PC-9 (cell line): ENCODE results near the gene SLC43A3. TPM values are rescaled to one million over a fixed set of nuclear protein-coding genes. Genes with fewer than 3 reads are reported as not detected.

Experiments used
- BruUV-seq: library from RNA; stranded (reverse); fragments of 400-500 nt; replicated peaks from 2 replicates; lab custom pipeline; 2021; lab: Mats Ljungman, UMichigan
- CTCF ChIA-PET: fragments of 300-600 bp; sonication (Branson Sonifier 250); formaldehyde crosslinking; loops from one replicate; lab custom pipeline; 2022; ENCODE audit warnings: antibody characterized with exemption; lab: Charles Lee
- POLR2A ChIA-PET: fragments of 300-600 bp; sonication (Branson Sonifier 250); formaldehyde crosslinking; loops from one replicate; lab custom pipeline; 2022; ENCODE audit warnings: antibody characterized with exemption; ENCODE audit not compliant: unreplicated experiment; lab: Charles Lee
- DNase-seq, 2 experiments: peaks; one replicate each; pipeline versions ENCODE4 v3.0.0 to v3.0.0-alpha.2; 2015 to 2022; ENCODE audit warnings: mixed read lengths in 1 of 2
- H2AFZ ChIP-seq: fragments of 200-600 bp; sonication (generic); 2 replicates; pipeline ENCODE4 v1.8.1; 2017; ENCODE audit warnings: antibody characterized with exemption
- H3F3A ChIP-seq: fragments of 200-600 bp; sonication (generic); 2 replicates; pipeline ENCODE4 v1.8.1; 2017; ENCODE audit warnings: antibody characterized with exemption, mild to moderate bottlenecking, low read depth; ENCODE audit not compliant: insufficient read depth
- H3K27ac ChIP-seq: fragments of 200-600 bp; sonication (generic); 2 replicates; pipeline ENCODE4 v1.6.1; 2016; ENCODE audit warnings: mixed run types
- H3K27me3 ChIP-seq: fragments of 200-600 bp; sonication (generic); 2 replicates; pipeline ENCODE4 v1.6.1; 2016; ENCODE audit warnings: low read depth, mixed run types; ENCODE audit not compliant: insufficient read depth
- H3K36me3 ChIP-seq: fragments of 200-600 bp; sonication (generic); 2 replicates; pipeline ENCODE4 v1.6.1; 2016; ENCODE audit warnings: low read depth, mixed run types
- H3K4me1 ChIP-seq: fragments of 200-600 bp; sonication (generic); replicated peaks from 2 replicates; pipeline ENCODE4 v1.6.1; 2016; ENCODE audit warnings: mixed run types; ENCODE audit not compliant: insufficient read depth
- H3K4me2 ChIP-seq: fragments of 200-600 bp; sonication (generic); 2 replicates; pipeline ENCODE4 v1.6.1; 2017; ENCODE audit warnings: mixed run types
- H3K4me3 ChIP-seq: fragments of 200-600 bp; sonication (generic); 2 replicates; pipeline ENCODE4 v1.6.1; 2016; ENCODE audit warnings: mixed run types
- H3K79me2 ChIP-seq: fragments of 200-600 bp; sonication (generic); 2 replicates; pipeline ENCODE4 v1.6.1; 2017; ENCODE audit warnings: low read depth, mixed run types
- H3K9me2 ChIP-seq: fragments of 200-600 bp; sonication (generic); 2 replicates; pipeline ENCODE4 v1.8.1; 2017; ENCODE audit warnings: mild to moderate bottlenecking; ENCODE audit not compliant: insufficient read depth
- H3K9me3 ChIP-seq: fragments of 200-600 bp; sonication (generic); 2 replicates; pipeline ENCODE4 v1.8.1; 2016; ENCODE audit warnings: low read depth; ENCODE audit not compliant: insufficient read depth
- H4K20me1 ChIP-seq: fragments of 200-600 bp; sonication (generic); 2 replicates; pipeline ENCODE4 v1.8.1; 2017; ENCODE audit not compliant: insufficient read depth
- EZH2 ChIP-seq: fragments of 200-600 bp; sonication (generic); IDR thresholded peaks from 2 replicates; pipeline ENCODE4 v1.8.0; 2017; ENCODE audit warnings: antibody characterized with exemption, low read depth
- intact Hi-C: fragments of 100-400 bp; cut with micrococcal nuclease; formaldehyde crosslinking; loops from one replicate; pipeline ENCODE4 v1.10.0; 2022; ENCODE audit not compliant: unreplicated experiment
- total RNA-seq: library from RNA; stranded (reverse); gene quantifications from 2 replicates; pipeline ENCODE4 v1.2.3, GENCODE V29; 2021
- TF ChIP-seq, protein P1 (sequence below): fragments of 200-600 bp; sonication (generic); conservative IDR thresholded peaks from 2 replicates; pipeline ENCODE4 v1.6.1; 2017; ENCODE audit warnings: mixed run types, antibody characterized with exemption, mild to moderate bottlenecking, moderate library complexity

Gene SLC43A3
- total RNA-seq, 1 experiment from 2014 or later = 41.3 TPM

GRCh38 chr11:57378186-57378585, 48.7 kb downstream of the SLC43A3 start:
- Histone ChIP-seq H3K27me3 (peaks cover 59% of the 10 kb centered on the region), H3K4me2 (no peak overlapping the region), H3K79me2 (no peaks in the 10 kb centered on the region), H3K27ac (no peak overlapping the region), H3F3A (no peaks in the 10 kb centered on the region), H3K9me3 (no peaks in the 10 kb centered on the region), H3K9me2 (no peaks in the 10 kb centered on the region), H4K20me1 (no peaks in the 10 kb centered on the region), H3K36me3 (no peaks in the 10 kb centered on the region), H2AFZ (no peak overlapping the region), H3K4me1 (no peaks in the 10 kb centered on the region), H3K4me3 (no peak overlapping the region)
- DNase-seq = no peak
- POLR2A ChIA-PET = no interaction called here
- intact Hi-C loops = no loop called here
- no TSS peak for BruUV-seq
- CTCF ChIA-PET = interaction anchor here (0.6 kb wide), 1 partner anchor 537 kb away, joined by 3 read pairs; no protein-coding TSS in a partner anchor
- no peak for TF ChIP-seq EZH2
- TF ChIP-seq, protein P1, sequence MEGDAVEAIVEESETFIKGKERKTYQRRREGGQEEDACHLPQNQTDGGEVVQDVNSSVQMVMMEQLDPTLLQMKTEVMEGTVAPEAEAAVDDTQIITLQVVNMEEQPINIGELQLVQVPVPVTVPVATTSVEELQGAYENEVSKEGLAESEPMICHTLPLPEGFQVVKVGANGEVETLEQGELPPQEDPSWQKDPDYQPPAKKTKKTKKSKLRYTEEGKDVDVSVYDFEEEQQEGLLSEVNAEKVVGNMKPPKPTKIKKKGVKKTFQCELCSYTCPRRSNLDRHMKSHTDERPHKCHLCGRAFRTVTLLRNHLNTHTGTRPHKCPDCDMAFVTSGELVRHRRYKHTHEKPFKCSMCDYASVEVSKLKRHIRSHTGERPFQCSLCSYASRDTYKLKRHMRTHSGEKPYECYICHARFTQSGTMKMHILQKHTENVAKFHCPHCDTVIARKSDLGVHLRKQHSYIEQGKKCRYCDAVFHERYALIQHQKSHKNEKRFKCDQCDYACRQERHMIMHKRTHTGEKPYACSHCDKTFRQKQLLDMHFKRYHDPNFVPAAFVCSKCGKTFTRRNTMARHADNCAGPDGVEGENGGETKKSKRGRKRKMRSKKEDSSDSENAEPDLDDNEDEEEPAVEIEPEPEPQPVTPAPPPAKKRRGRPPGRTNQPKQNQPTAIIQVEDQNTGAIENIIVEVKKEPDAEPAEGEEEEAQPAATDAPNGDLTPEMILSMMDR = no peak

DNA sequence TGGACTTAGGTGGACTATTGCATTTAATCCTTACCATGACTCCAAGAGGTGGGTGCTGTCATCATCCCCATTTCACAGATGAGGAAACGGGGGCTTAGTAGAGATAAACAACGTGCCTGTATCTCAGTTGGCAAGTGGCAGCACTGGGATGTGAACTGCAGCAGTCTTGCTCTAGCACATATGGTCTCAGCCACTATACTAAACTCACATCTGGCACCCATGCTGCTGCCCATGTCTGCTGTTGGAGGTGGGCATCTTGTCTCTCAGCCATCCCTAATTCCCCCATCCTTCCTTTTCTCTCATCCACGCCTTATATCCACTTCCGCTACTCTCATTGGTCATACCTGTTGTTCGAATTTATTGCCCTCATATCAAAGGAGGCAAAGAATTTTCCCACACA, 49.8 kb downstream of the SLC43A3 start:
- intact Hi-C loops = no loop called here
- Histone ChIP-seq H3K4me2 (no peak overlapping the region), H3K36me3 (no peaks in the 10 kb centered on the region), H3K9me2 (no peaks in the 10 kb centered on the region), H3F3A (no peaks in the 10 kb centered on the region), H3K4me1 (no peaks in the 10 kb centered on the region), H4K20me1 (no peaks in the 10 kb centered on the region), H3K9me3 (no peaks in the 10 kb centered on the region), H3K27ac (no peak overlapping the region), H3K27me3 (peaks cover 48% of the 10 kb centered on the region), H3K79me2 (no peaks in the 10 kb centered on the region), H2AFZ (no peak overlapping the region), H3K4me3 (no peak overlapping the region)
- CTCF ChIA-PET = no interaction called here
- no TSS peak for BruUV-seq
- TF ChIP-seq EZH2 = no peak
- TF ChIP-seq, protein P1 = no peak
- POLR2A ChIA-PET = no interaction called here
- no peak for DNase-seq

DNA sequence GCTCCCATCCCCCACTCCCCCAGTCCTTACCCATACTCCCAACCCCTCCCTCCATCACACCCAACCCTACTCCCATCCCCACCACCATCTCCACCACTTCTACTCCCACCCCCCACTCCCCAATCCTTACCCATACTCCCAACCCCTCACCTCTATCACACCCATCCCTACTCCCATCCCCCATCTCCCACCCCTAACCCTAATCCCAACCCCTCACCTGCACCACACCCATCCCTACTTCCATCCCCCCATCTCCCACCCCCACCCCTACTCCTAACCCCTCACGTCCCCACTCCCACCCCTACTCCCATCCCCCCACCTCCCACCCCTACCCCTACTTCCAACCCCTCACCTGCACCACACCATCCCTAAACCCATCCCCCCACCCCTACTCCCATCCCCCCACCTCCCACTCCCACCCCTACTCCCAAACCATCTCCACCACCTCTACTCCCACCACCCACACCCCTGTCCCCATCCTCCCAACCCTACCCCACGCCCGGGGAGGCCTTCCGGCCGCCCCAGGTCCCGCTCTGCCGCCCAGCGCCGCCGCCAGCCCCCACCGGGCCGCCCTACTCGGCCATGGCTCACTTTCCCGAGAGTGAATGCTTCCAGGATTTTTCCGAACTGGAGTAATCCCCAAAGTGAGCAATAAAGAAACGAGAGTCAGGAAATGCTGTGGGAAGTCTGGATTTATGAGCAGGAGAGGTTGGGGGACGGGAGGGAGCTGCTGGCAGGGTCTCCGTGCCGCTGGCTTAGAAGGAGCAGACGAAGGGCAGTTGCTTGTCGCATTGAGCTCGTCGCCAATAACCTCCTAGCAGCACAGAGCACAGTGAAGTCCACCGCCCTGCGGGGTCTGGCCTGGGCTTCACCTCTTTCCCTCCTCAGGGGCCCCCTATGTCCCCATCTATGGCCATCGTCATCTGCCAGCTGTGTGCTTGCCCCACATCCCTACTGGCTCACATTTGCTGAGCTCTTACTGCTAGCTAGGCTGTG, 50.5 kb downstream of the SLC43A3 start:
- Histone ChIP-seq H2AFZ (no peak overlapping the region), H3K9me2 (no peaks in the 10 kb centered on the region), H3K27me3 (peaks cover 44% of the 10 kb centered on the region), H3F3A (no peaks in the 10 kb centered on the region), H4K20me1 (no peaks in the 10 kb centered on the region), H3K9me3 (no peaks in the 10 kb centered on the region), H3K27ac (no peak overlapping the region), H3K4me3 (no peak overlapping the region), H3K36me3 (no peaks in the 10 kb centered on the region), H3K4me2 (no peak overlapping the region), H3K4me1 (no peaks in the 10 kb centered on the region), H3K79me2 (no peaks in the 10 kb centered on the region)
- TF ChIP-seq, protein P1 = no peak
- TF ChIP-seq EZH2 = no peak
- BruUV-seq = no TSS peak
- intact Hi-C loops = no loop called here
- ChIA-PET POLR2A (interaction anchor here (0.6 kb wide), 1 partner anchor 504 kb away, joined by 3 read pairs; no protein-coding TSS in a partner anchor), CTCF (interaction anchor here (0.7 kb wide), 1 partner anchor 26 kb away, joined by 9 read pairs; no protein-coding TSS in a partner anchor)
- peak in 1 of 2 experiments; percentile 11 for DNase-seq
